K562 (cell line): ENCODE data around the gene SET. TPM values are rescaled to one million over a fixed set of nuclear protein-coding genes. Genes with fewer than 3 reads are reported as not detected.
A peak's percentile ranks its signal among the peaks of the same experiment; 100 is the strongest.

Experiments
- CLOCK ChIP-seq: fragments of 250-450 bp; sonication (Bioruptor Pico); IDR thresholded peaks from 2 replicates; pipeline ENCODE4 v1.4.0; 2020; ENCODE audit warnings: mild to moderate bottlenecking, moderate library complexity, borderline replicate concordance
- ILF3 ChIP-seq: fragments of 450-650 bp; IDR thresholded peaks from 2 replicates; pipeline ENCODE4 v1.6.1; 2018; ENCODE audit warnings: antibody characterized with exemption, mild to moderate bottlenecking, moderate library complexity, borderline replicate concordance
- KLF13 ChIP-seq: fragments of 450-650 bp; IDR thresholded peaks from 2 replicates; pipeline ENCODE4 v1.6.1; 2016; ENCODE audit warnings: missing genetic modification characterization, low read depth, mild to moderate bottlenecking, missing compliant biosample characterization, moderate library complexity, borderline replicate concordance
- MXI1 ChIP-seq: IDR thresholded peaks from 2 replicates; pipeline ENCODE4 v1.6.1; 2011; ENCODE audit warnings: low read depth, mild to moderate bottlenecking, improper control_type of control experiment, low read length
- NCOR1 ChIP-seq: fragments of 450-650 bp; IDR thresholded peaks from 2 replicates; pipeline ENCODE4 v1.6.1; 2016; ENCODE audit warnings: mild to moderate bottlenecking, moderate library complexity
- PHB ChIP-seq: fragments of 250-450 bp; sonication (Bioruptor Pico); IDR thresholded peaks from 2 replicates; pipeline ENCODE4 v1.5.0; 2021
- SNIP1 ChIP-seq: fragments of 450-650 bp; IDR thresholded peaks from 2 replicates; pipeline ENCODE4 v1.7.1; 2017; ENCODE audit warnings: low read depth, mild to moderate bottlenecking
- TFE3 ChIP-seq: fragments of 450-650 bp; formaldehyde crosslinking; IDR thresholded peaks from 2 replicates; pipeline ENCODE4 v1.4.0; 2020; ENCODE audit warnings: mild to moderate bottlenecking, mixed read lengths
- ZC3H8 ChIP-seq: fragments of 450-650 bp; IDR thresholded peaks from 2 replicates; pipeline ENCODE4 v1.6.1; 2017
- ZFX ChIP-seq: sonication (generic); formaldehyde crosslinking; IDR thresholded peaks from 2 replicates; pipeline ENCODE4 v1.8.0; 2022; ENCODE audit warnings: mild to moderate bottlenecking, missing genetic modification reagents, moderate library complexity
- ZNF318 ChIP-seq, 2 experiments: fragments of 450-650 bp; IDR thresholded peaks; 2 replicates each; pipeline ENCODE4 v1.6.1; 2016; ENCODE audit warnings: mild to moderate bottlenecking in 2 of 2, borderline replicate concordance in 1 of 2, low read depth in 1 of 2, moderate library complexity in 1 of 2
- ZNF354B ChIP-seq: fragments of 250-450 bp; sonication (Bioruptor Pico); IDR thresholded peaks from 2 replicates; pipeline ENCODE4 v1.4.0; 2020
- ZNF77 ChIP-seq: fragments of 250-450 bp; sonication (Bioruptor Pico); IDR thresholded peaks from 2 replicates; pipeline ENCODE4 v1.5.0; 2020
- polyA plus RNA-seq, 8 experiments: library from polyadenylated mRNA; depleted of rRNA in 4 of 8; stranded (reverse) in 5 of 8; unstranded in 3 of 8; fragments of >200 nt; fragmentation: Nextera tagmentation in 2 of 8; fragmentation: Illumina TruSeq in 1 of 8; extraction: Ambion mirVana in 2 of 8; extraction: Trizol in 1 of 8; gene quantifications; 2 replicates each; pipeline versions ENCODE4 v1.2.1 to v1.2.3, GENCODE V29; 2011 to 2014; ENCODE audit warnings: inconsistent platforms in 1 of 8, missing spikeins in 1 of 8
- total RNA-seq, 7 experiments: library from RNA; depleted of rRNA in 6 of 7; stranded (reverse); fragments of >200 nt in 6 of 7; fragmentation: Illumina TruSeq in 2 of 7; extraction: Trizol in 2 of 7; gene quantifications; 2 replicates each; pipeline versions ENCODE4 v1.2.1 to v1.2.3, GENCODE V29; 2011 to 2021; ENCODE audit warnings: low replicate concordance in 1 of 7

The SET gene
- total and polyA plus RNA-seq, 9 of the 15 experiments (the other 6 are each of a cell fraction or from before 2014, with no cell fraction given): 404 to 1,447 (median 907) TPM

GRCh38 chr9:128656416-128657343 is 32.3 kb upstream of the SET start, which contains the start of gene DYNC2I2 (continued):
- TF ChIP-seq ZNF318 (IDR thresholded peaks at IDR 0.05; ENCODE audit: borderline replicate concordance in 1 of 2, low read depth in 1 of 2) (peak in 1 of 2 experiments; percentile 43; a peak in 1 of 4 replicates), MXI1 (peak; percentile 92), ILF3 (no peak), PHB (CRISPR knock-in tag) (0 out of 2 replicates have a peak, but pooled peaks have one; percentile 46), ZNF354B (peak; percentile 66; the same call in 1 of the 2 replicates), CLOCK (CRISPR knock-in tag) (no peak), ZC3H8 (peak; percentile 85; the same call in 1 of the 2 replicates), NCOR1 (no peak), ZFX (peak; percentile 97), ZNF77 (CRISPR knock-in tag) (no peak), SNIP1 (no peak), KLF13 (tag) (peak; percentile 99), TFE3 (no peak)
